Omental fat pad (tissue), 4 donors: Measurements from ENCODE around the gene EVPL. TPM values are rescaled to one million over a fixed set of nuclear protein-coding genes. Genes with fewer than 3 reads are reported as not detected.

Source experiments
- total RNA-seq, 4 donors: library from RNA; depleted of rRNA; stranded (reverse); fragments of >200 nt; gene quantifications; one replicate each; pipeline ENCODE4 v1.1.0, GENCODE V29; 2016

EVPL gene
- total RNA-seq, 4 donors from 2014 or later, result 0.47 to 3.7 (median 1.4) TPM

Other genes starting within 250 kb of the EVPL start
- gene UNK, start 242.5 kb downstream of the EVPL start, total RNA-seq, result 10 to 100 TPM; 19.4 to 38.9 (median 24.3) TPM
- 10 to 100 TPM in 2 of 4 donors, 1 to 10 TPM in 2; 3.2 to 27.1 (median 8.2) TPM for gene UNC13D, start 182.9 kb downstream of the EVPL start, total RNA-seq
- gene WBP2, start 172.0 kb downstream of the EVPL start, total RNA-seq, result 10 to 100 TPM; 43.1 to 72.3 (median 50.2) TPM
- gene TRIM47, start 148.7 kb downstream of the EVPL start, total RNA-seq, result 10 to 100 TPM; 18.5 to 53.8 (median 29.6) TPM
- 10 to 100 TPM; 10.0 to 37.4 (median 16.2) TPM for gene TRIM65, start 130.4 kb downstream of the EVPL start, total RNA-seq
- gene MRPL38, start 122.4 kb downstream of the EVPL start, total RNA-seq, result 10 to 100 TPM; 24.9 to 46.0 (median 35.6) TPM
- gene FBF1, start 86.3 kb downstream of the EVPL start, total RNA-seq, result 1 to 10 TPM; 4.7 to 8.8 (median 7.0) TPM
- gene ACOX1, start 48.1 kb downstream of the EVPL start, total RNA-seq, result 100 to 1,000 TPM in 3 of 4 donors, 10 to 100 TPM in 1; 63.7 to 176 (median 123) TPM
- 10 to 100 TPM; 17.5 to 28.6 (median 19.9) TPM for gene TEN1, start 48.1 kb downstream of the EVPL start, total RNA-seq
- 1 to 10 TPM; 5.0 to 8.0 (median 5.8) TPM for gene CDK3, start 26.5 kb downstream of the EVPL start, total RNA-seq
- gene SRP68, start 45.2 kb upstream of the EVPL start, total RNA-seq, result 10 to 100 TPM; 42.3 to 62.0 (median 49.6) TPM
- gene GALR2, start 47.5 kb upstream of the EVPL start, total RNA-seq, result under 1 TPM in 1 of 4 donors, not detected in 3; 0.50 TPM
- gene ZACN, start 51.9 kb upstream of the EVPL start, total RNA-seq, result not detected
- 10 to 100 TPM; 69.3 to 93.9 (median 74.1) TPM for gene EXOC7, start 76.5 kb upstream of the EVPL start, total RNA-seq
- under 1 TPM in 1 of 4 donors, not detected in 3; 0.46 TPM for gene FOXJ1, start 113.9 kb upstream of the EVPL start, total RNA-seq
- gene RNF157, start 213.2 kb upstream of the EVPL start, total RNA-seq, result 10 to 100 TPM in 3 of 4 donors, 1 to 10 TPM in 1; 8.4 to 23.5 (median 17.4) TPM
- 10 to 100 TPM in 2 of 4 donors, 1 to 10 TPM in 2; 7.0 to 25.9 (median 13.7) TPM for gene UBALD2, start 238.0 kb upstream of the EVPL start, total RNA-seq